H1 (cell line): ENCODE data around the gene FAM222B. TPM values are rescaled to one million over a fixed set of nuclear protein-coding genes. Genes with fewer than 3 reads are reported as not detected.

ENCODE experiments used
- CEBPB ChIP-seq: IDR thresholded peaks from 2 replicates; pipeline ENCODE4 v1.6.1; 2012; ENCODE audit warnings: low read depth, low read length
- JUND ChIP-seq: IDR thresholded peaks from 2 replicates; pipeline ENCODE4 v1.6.1; 2011; ENCODE audit warnings: mild to moderate bottlenecking, improper control_type of control experiment, low read length
- polyA plus RNA-seq, 7 experiments: library from polyadenylated mRNA; depleted of rRNA in 3 of 7; stranded (reverse) in 5 of 7; unstranded in 2 of 7; fragments of >200 nt in 5 of 7; fragments of 200-250 nt in 2 of 7; gene quantifications; 1 replicate in 5 of 7; 2 replicates in 1 of 7; 4 replicates in 1 of 7; pipeline versions ENCODE4 v1.2.1 to v1.2.3, GENCODE V29; 2011 to 2013; ENCODE audit warnings: missing spikeins in 2 of 7, mixed read lengths in 2 of 7
- total RNA-seq: library from RNA; stranded (reverse); fragmentation: NEBNext Ultra II Directional; extraction: Animal tissue kit (Norgen Biotek cat#: 25700); gene quantifications from 2 replicates; pipeline ENCODE4 v1.2.1, GENCODE V29; 2021
- TF ChIP-seq, protein P1 (sequence below), 3 experiments: IDR thresholded peaks; 1 replicate in 2 of 3; 2 replicates in 1 of 3; pipeline versions ENCODE4 v1.5.1 to v1.6.1; 2011; ENCODE audit warnings: low read length in 3 of 3, mild to moderate bottlenecking in 3 of 3, inconsistent platforms in 2 of 3, low read depth in 1 of 3, moderate library complexity in 1 of 3; ENCODE audit not compliant: insufficient read depth in 1 of 3; ENCODE audit errors: control extremely low read depth in 1 of 3

FAM222B gene
- total and polyA plus RNA-seq, 2 of the 8 experiments (the other 6 are each of a cell fraction or from before 2014, with no cell fraction given): 42.1 to 81.7 TPM

DNA sequence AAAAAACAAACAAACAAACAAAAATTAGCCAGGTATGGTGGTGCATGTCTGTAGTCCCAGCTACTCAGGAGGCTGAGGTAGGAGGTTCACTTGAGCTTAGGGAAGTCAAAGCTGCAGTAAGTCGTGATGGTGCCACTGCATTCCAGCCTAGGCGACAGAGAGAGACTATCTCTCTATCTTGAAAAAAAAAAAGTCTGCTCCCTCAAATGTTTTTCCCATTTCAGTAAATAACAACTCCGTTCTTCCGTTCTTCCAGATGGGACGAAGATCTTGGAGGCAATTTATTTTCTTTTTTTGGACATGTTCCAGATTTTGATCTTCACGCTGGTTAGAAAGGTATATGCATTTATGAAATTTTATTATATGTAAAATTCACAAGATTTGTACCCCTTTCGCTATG lies 31.2 kb upstream of the FAM222B start (continued):
- TF ChIP-seq, protein P1, sequence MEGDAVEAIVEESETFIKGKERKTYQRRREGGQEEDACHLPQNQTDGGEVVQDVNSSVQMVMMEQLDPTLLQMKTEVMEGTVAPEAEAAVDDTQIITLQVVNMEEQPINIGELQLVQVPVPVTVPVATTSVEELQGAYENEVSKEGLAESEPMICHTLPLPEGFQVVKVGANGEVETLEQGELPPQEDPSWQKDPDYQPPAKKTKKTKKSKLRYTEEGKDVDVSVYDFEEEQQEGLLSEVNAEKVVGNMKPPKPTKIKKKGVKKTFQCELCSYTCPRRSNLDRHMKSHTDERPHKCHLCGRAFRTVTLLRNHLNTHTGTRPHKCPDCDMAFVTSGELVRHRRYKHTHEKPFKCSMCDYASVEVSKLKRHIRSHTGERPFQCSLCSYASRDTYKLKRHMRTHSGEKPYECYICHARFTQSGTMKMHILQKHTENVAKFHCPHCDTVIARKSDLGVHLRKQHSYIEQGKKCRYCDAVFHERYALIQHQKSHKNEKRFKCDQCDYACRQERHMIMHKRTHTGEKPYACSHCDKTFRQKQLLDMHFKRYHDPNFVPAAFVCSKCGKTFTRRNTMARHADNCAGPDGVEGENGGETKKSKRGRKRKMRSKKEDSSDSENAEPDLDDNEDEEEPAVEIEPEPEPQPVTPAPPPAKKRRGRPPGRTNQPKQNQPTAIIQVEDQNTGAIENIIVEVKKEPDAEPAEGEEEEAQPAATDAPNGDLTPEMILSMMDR (IDR thresholded peaks at IDR 0.05; ENCODE audit: control extremely low read depth in 1 of 3, insufficient read depth in 1 of 3, low read depth in 1 of 3, low read length in 3 of 3): no peak
- TF ChIP-seq JUND (no peak), CEBPB (no peak)
